ENCODE data around the gene CLEC2B.

Gene CLEC2B

GRCh38 chr12:9869307-9870161 is at the start of gene CLEC2B:
Gene CLEC2B, minus strand, starts transcription at chr12:9869354.
- Histone ChIP-seq H3K4me3 (peak within 1 kb of the TSS; percentile 30), H3K36me3 (replicated peaks) (no peaks in the 10 kb centered on the region), H3K9me3 (no peaks in the 10 kb centered on the region), H3K27me3 (ENCODE audit: low read depth) (no peaks in the 10 kb centered on the region), H3K4me1 (peaks cover 73% of the 10 kb centered on the region)
- peak in 1 of 2 experiments; percentile 45 for DNase-seq (ENCODE audit: low spot score in 2 of 2)
- in situ Hi-C loops (cut with MboI; ENCODE audit: low sequenced_read_pairs) = no loop called here

GRCh38 chr12:9911708-9912107 is 42.6 kb upstream of the CLEC2B start:
- no peak for DNase-seq (ENCODE audit: low spot score in 2 of 2)
- in situ Hi-C loops (cut with MboI; ENCODE audit: low sequenced_read_pairs) = no loop called here
- H3K9me3 ChIP-seq = peaks cover 12% of the 10 kb centered on the region
- H3K27me3 ChIP-seq (ENCODE audit: low read depth) = no peaks in the 10 kb centered on the region
- no peaks in the 10 kb centered on the region for H3K4me1 ChIP-seq
- H3K4me3 ChIP-seq = no peak overlapping the region
- H3K36me3 ChIP-seq (replicated peaks) = no peaks in the 10 kb centered on the region

GRCh38 chr12:9910716-9911421 is 41.7 kb upstream of the CLEC2B start:
- Histone ChIP-seq H3K27me3 (ENCODE audit: low read depth) (no peaks in the 10 kb centered on the region), H3K4me3 (no peak overlapping the region), H3K4me1 (no peaks in the 10 kb centered on the region), H3K36me3 (replicated peaks) (no peaks in the 10 kb centered on the region), H3K9me3 (peaks cover 12% of the 10 kb centered on the region)
- DNase-seq (ENCODE audit: low spot score in 2 of 2) = no peak
- in situ Hi-C loops (cut with MboI; ENCODE audit: low sequenced_read_pairs) = no loop called here

GRCh38 chr12:9909724-9910123 is 40.6 kb upstream of the CLEC2B start:
- no peaks in the 10 kb centered on the region for H3K4me1 ChIP-seq
- in situ Hi-C loops (cut with MboI; ENCODE audit: low sequenced_read_pairs) = loop anchor here (5.0 kb wide), 1 partner anchor 92 kb away; no protein-coding TSS in a partner anchor
- H3K36me3 ChIP-seq (replicated peaks) = no peaks in the 10 kb centered on the region
- H3K27me3 ChIP-seq (ENCODE audit: low read depth) = no peaks in the 10 kb centered on the region
- peaks cover 12% of the 10 kb centered on the region for H3K9me3 ChIP-seq
- no peak for DNase-seq (ENCODE audit: low spot score in 2 of 2)
- no peak overlapping the region for H3K4me3 ChIP-seq

- Histone ChIP-seq H3K4me1 (no peaks in the 10 kb centered on the region), H3K27me3 (ENCODE audit: low read depth) (no peaks in the 10 kb centered on the region), H3K4me3 (no peak overlapping the region), H3K9me3 (peaks cover 12% of the 10 kb centered on the region), H3K36me3 (replicated peaks) (no peaks in the 10 kb centered on the region)
- in situ Hi-C loops (cut with MboI; ENCODE audit: low sequenced_read_pairs) = loop anchor here (5.0 kb wide), 1 partner anchor 91 kb away; no protein-coding TSS in a partner anchor
- no peak for DNase-seq (ENCODE audit: low spot score in 2 of 2)
Observed at GRCh38 chr12:9908350-9908749, 39.2 kb upstream of the CLEC2B start.

- Histone ChIP-seq H3K4me3 (no peak overlapping the region), H3K36me3 (replicated peaks) (no peaks in the 10 kb centered on the region), H3K4me1 (no peaks in the 10 kb centered on the region), H3K27me3 (ENCODE audit: low read depth) (no peaks in the 10 kb centered on the region), H3K9me3 (peaks cover 12% of the 10 kb centered on the region)
- DNase-seq (ENCODE audit: low spot score in 2 of 2) = no peak
- in situ Hi-C loops (cut with MboI; ENCODE audit: low sequenced_read_pairs) = loop anchor here (5.0 kb wide), 1 partner anchor 90 kb away; no protein-coding TSS in a partner anchor
Observed at GRCh38 chr12:9907769-9908168, 38.6 kb upstream of the CLEC2B start.

- peaks cover 12% of the 10 kb centered on the region for H3K9me3 ChIP-seq
- no peaks in the 10 kb centered on the region for H3K4me1 ChIP-seq
- no peaks in the 10 kb centered on the region for H3K27me3 ChIP-seq (ENCODE audit: low read depth)
- H3K36me3 ChIP-seq (replicated peaks) = no peaks in the 10 kb centered on the region
- in situ Hi-C loops (cut with MboI; ENCODE audit: low sequenced_read_pairs) = loop anchor here (5.0 kb wide), 1 partner anchor 90 kb away; no protein-coding TSS in a partner anchor
- no peak for DNase-seq (ENCODE audit: low spot score in 2 of 2)
- no peak overlapping the region for H3K4me3 ChIP-seq
Observed at GRCh38 chr12:9906873-9907272, 37.7 kb upstream of the CLEC2B start.

GRCh38 chr12:9902539-9903228 is 33.5 kb upstream of the CLEC2B start:
- no peaks in the 10 kb centered on the region; the same call in 1 of the 2 replicates for H3K4me1 ChIP-seq
- no peaks in the 10 kb centered on the region for H3K27me3 ChIP-seq (ENCODE audit: low read depth)
- in situ Hi-C loops (cut with MboI; ENCODE audit: low sequenced_read_pairs) = no loop called here
- DNase-seq (ENCODE audit: low spot score in 2 of 2) = no peak
- no peaks in the 10 kb centered on the region; the same call in 1 of the 2 replicates for H3K9me3 ChIP-seq
- H3K36me3 ChIP-seq (replicated peaks) = no peaks in the 10 kb centered on the region
- no peak overlapping the region for H3K4me3 ChIP-seq

GRCh38 chr12:9900930-9901329 is 31.8 kb upstream of the CLEC2B start:
- DNase-seq (ENCODE audit: low spot score in 2 of 2) = no peak
- Histone ChIP-seq H3K9me3 (no peaks in the 10 kb centered on the region; the same call in 1 of the 2 replicates), H3K4me3 (no peak overlapping the region), H3K4me1 (no peaks in the 10 kb centered on the region; the same call in 1 of the 2 replicates), H3K27me3 (ENCODE audit: low read depth) (no peaks in the 10 kb centered on the region), H3K36me3 (replicated peaks) (no peaks in the 10 kb centered on the region)
- in situ Hi-C loops (cut with MboI; ENCODE audit: low sequenced_read_pairs) = no loop called here

- Histone ChIP-seq H3K9me3 (no peaks in the 10 kb centered on the region; the same call in 1 of the 2 replicates), H3K36me3 (replicated peaks) (no peaks in the 10 kb centered on the region), H3K4me3 (no peak overlapping the region), H3K27me3 (ENCODE audit: low read depth) (no peaks in the 10 kb centered on the region), H3K4me1 (no peaks in the 10 kb centered on the region; the same call in 1 of the 2 replicates)
- DNase-seq (ENCODE audit: low spot score in 2 of 2) = no peak
- in situ Hi-C loops (cut with MboI; ENCODE audit: low sequenced_read_pairs) = no loop called here
Observed at GRCh38 chr12:9899209-9899608, 30.1 kb upstream of the CLEC2B start.

- Histone ChIP-seq H3K36me3 (replicated peaks) (no peaks in the 10 kb centered on the region), H3K27me3 (ENCODE audit: low read depth) (no peaks in the 10 kb centered on the region), H3K4me3 (no peak overlapping the region), H3K4me1 (no peaks in the 10 kb centered on the region; the same call in 1 of the 2 replicates), H3K9me3 (no peaks in the 10 kb centered on the region; the same call in 1 of the 2 replicates)
- DNase-seq (ENCODE audit: low spot score in 2 of 2) = no peak
- in situ Hi-C loops (cut with MboI; ENCODE audit: low sequenced_read_pairs) = no loop called here
Observed at GRCh38 chr12:9897535-9897934, 28.4 kb upstream of the CLEC2B start.

GRCh38 chr12:9895215-9895971 is 26.2 kb upstream of the CLEC2B start:
- Histone ChIP-seq H3K36me3 (replicated peaks) (no peaks in the 10 kb centered on the region), H3K4me1 (no peaks in the 10 kb centered on the region), H3K9me3 (no peaks in the 10 kb centered on the region), H3K4me3 (no peak overlapping the region), H3K27me3 (ENCODE audit: low read depth) (no peaks in the 10 kb centered on the region)
- DNase-seq (ENCODE audit: low spot score in 2 of 2) = no peak
- in situ Hi-C loops (cut with MboI; ENCODE audit: low sequenced_read_pairs) = no loop called here
